Subcutaneous abdominal adipose tissue (tissue), 5 donors: Measurements from ENCODE around the gene NPAS4.
"Not testable (repeated sequence)": the region's sequence is repeated elsewhere in the genome, so short reads cannot be mapped to it uniquely, and the experiment has no call there.

Source experiments
- H3K27ac ChIP-seq: one replicate; pipeline ENCODE4 v1.7.0; 2013; ENCODE audit warnings: low read depth, mild to moderate bottlenecking, inconsistent platforms, low read length, moderate library complexity
- H3K27me3 ChIP-seq, 5 donors: one replicate each; pipeline ENCODE4 v1.7.0; 2013; ENCODE audit warnings: low read length in 5 of 5, inconsistent platforms in 1 of 5; ENCODE audit not compliant: control insufficient read depth in 5 of 5, insufficient read depth in 4 of 5
- H3K36me3 ChIP-seq, 5 donors: one replicate each; pipeline ENCODE4 v1.7.0; 2013; ENCODE audit warnings: low read length in 5 of 5; ENCODE audit not compliant: control insufficient read depth in 5 of 5, insufficient read depth in 5 of 5
- H3K4me1 ChIP-seq, 5 donors: one replicate each; pipeline ENCODE4 v1.7.0; 2013; ENCODE audit warnings: low read length in 5 of 5, mild to moderate bottlenecking in 3 of 5, moderate library complexity in 1 of 5; ENCODE audit not compliant: control insufficient read depth in 5 of 5, insufficient read depth in 5 of 5
- H3K4me3 ChIP-seq, 5 donors: one replicate each; pipeline ENCODE4 v1.7.0; 2013; ENCODE audit warnings: low read length in 5 of 5, low read depth in 1 of 5
- H3K9ac ChIP-seq, 5 donors: one replicate each; pipeline ENCODE4 v1.7.0; 2013; ENCODE audit warnings: low read length in 5 of 5, mild to moderate bottlenecking in 4 of 5, moderate library complexity in 3 of 5
- H3K9me3 ChIP-seq, 5 donors: one replicate each; pipeline ENCODE4 v1.7.0; 2013; ENCODE audit warnings: low read length in 5 of 5; ENCODE audit not compliant: control insufficient read depth in 5 of 5
- donor health status: healthy.
- donor health status: healthy.
- donor health status: healthy.
- donor health status: healthy.
- donor health status: healthy.

Gene NPAS4

GRCh38 chr11:66420671-66421476 is at the start of gene NPAS4:
Gene NPAS4 (plus strand): TSS chr11:66421035. CDS start chr11:66421180, 145 bp downstream.
- Histone ChIP-seq H3K27ac (no peak within 1 kb of the TSS), H3K27me3 (peaks cover 0 to 19% (median 9%) of the 10 kb centered on the region in 5 donors), H3K4me3 (no peak within 1 kb of the TSS), H3K4me1 (peaks cover 2 to 11% (median 6%) of the 10 kb centered on the region in 5 donors), H3K9me3 (no peaks in the 10 kb centered on the region), H3K36me3 (no peaks in the 10 kb centered on the region), H3K9ac (no peak within 1 kb of the TSS)

GRCh38 chr11:66371627-66372415 is 49.0 kb upstream of the NPAS4 start, which contains the start of gene SLC29A2:
Gene SLC29A2 (minus strand): TSS chr11:66371760. CDS start chr11:66371591, 169 bp downstream.
- Histone ChIP-seq H3K4me1 (peaks cover 4 to 40% (median 32%) of the 10 kb centered on the region in 5 donors), H3K9me3 (no peaks in the 10 kb centered on the region), H3K27ac (no peak within 1 kb of the TSS), H3K36me3 (no peaks in the 10 kb centered on the region), H3K9ac (peak within 1 kb of the TSS in 3 of 5 donors; percentile 53 to 66 (median 64)), H3K27me3 (peaks cover 0 to 2% (median 0%) of the 10 kb centered on the region in 5 donors), H3K4me3 (peak within 1 kb of the TSS; percentile 60 to 72 (median 67))

DNA sequence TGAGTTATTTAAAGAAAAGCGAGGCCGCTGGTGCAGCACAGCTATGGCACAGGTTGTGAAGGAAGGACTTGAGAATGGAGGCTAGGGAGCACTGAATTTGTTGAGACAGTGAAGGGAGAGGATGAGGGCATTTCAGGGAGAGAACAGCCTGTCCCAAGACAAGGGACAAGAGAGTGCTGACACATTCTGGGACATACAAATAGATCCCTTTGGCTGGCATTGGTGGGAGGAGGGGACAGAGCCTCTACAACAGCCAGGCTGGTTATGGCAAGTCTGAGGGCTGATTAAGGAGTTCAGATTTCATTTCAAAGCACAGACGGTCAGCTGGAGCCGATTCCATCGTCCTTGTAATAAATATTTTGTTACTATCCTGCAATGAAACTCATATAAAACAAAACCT is 47.6 kb upstream of the NPAS4 start:
- H3K27me3 ChIP-seq, result peaks cover 0 to 2% (median 0%) of the 10 kb centered on the region in 5 donors
- H3K4me3 ChIP-seq, result no peak overlapping the region
- no peak overlapping the region for H3K9ac ChIP-seq
- no peak overlapping the region for H3K27ac ChIP-seq
- H3K36me3 ChIP-seq, result no peaks in the 10 kb centered on the region
- no peaks in the 10 kb centered on the region for H3K9me3 ChIP-seq
- peaks cover 4 to 40% (median 32%) of the 10 kb centered on the region in 5 donors for H3K4me1 ChIP-seq

DNA sequence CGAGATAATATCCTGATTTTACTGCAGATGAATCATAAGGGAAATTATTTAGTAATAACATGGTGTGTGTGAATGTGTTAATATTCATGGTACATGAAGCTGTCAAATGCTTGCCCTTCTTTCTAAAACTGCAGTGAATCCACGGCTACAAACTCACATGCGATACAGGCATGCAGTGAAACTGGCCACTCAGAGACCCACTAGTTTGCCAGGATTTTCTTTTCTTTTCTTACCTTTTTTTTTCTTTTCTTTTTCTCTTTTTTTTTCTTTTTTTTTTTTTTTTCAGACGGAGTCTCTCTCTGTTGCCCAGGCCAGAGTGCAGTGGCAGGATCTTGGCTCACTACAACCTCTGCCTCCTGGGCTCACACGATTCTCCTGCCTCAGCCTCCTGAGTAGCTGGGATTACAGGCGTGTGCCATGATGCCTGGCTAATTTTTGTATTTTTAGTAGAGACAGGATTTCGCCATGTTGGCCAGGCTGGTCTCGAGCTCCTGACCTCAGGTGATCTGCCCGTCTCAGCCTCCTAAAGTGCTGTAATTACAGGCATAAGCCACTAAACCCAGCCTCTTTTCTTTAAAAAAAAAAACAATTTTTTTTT is 47.0 kb upstream of the NPAS4 start:
- H3K27ac ChIP-seq, H3K4me3 ChIP-seq, H3K9me3 ChIP-seq, H3K36me3 ChIP-seq, H3K9ac ChIP-seq, H3K27me3 ChIP-seq: not testable (repeated sequence)
- peaks cover 4 to 37% (median 32%) of the 10 kb centered on the region in 5 donors for H3K4me1 ChIP-seq

DNA sequence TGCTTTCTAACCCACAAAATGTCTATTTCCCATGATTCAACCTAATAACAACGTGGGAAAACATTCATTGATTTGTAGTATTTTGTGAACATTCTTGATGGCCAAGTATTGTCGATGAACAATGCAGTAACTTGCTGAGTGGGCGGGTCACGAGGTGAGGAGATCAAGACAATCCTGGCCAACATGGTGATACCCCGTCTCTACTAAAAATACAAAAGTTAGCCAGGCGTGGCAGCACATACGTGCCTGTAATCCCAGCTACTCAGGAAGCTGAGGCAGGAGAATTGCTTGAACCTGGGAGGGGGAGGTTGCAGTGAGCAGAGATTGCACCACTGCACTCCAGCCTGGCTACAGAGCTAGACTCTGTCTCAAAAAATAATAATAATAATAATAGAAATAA is 40.6 kb upstream of the NPAS4 start:
- not testable (repeated sequence) for H3K4me3 ChIP-seq, H3K36me3 ChIP-seq, H3K4me1 ChIP-seq, H3K27me3 ChIP-seq, H3K9ac ChIP-seq, H3K9me3 ChIP-seq, H3K27ac ChIP-seq

GRCh38 chr11:66384316-66384715 is 36.5 kb upstream of the NPAS4 start:
- not testable (repeated sequence) for H3K4me3 ChIP-seq, H3K36me3 ChIP-seq, H3K27ac ChIP-seq

GRCh38 chr11:66386171-66387069 is 34.4 kb upstream of the NPAS4 start:
- peak overlapping the region; percentile 31 for H3K27ac ChIP-seq

More at GRCh38 chr11:66384316-66384715, 36.5 kb upstream of the NPAS4 start:
- not testable (repeated sequence) for H3K4me1 ChIP-seq, H3K9me3 ChIP-seq, H3K27me3 ChIP-seq, H3K9ac ChIP-seq

GRCh38 chr11:66388780-66389386 is 32.0 kb upstream of the NPAS4 start:
- Histone ChIP-seq H3K36me3 (no peaks in the 10 kb centered on the region), H3K9me3 (no peaks in the 10 kb centered on the region), H3K9ac (no peak overlapping the region), H3K27me3 (peaks cover 0 to 2% (median 0%) of the 10 kb centered on the region in 5 donors), H3K4me3 (no peak overlapping the region), H3K4me1 (peaks cover 3 to 9% (median 6%) of the 10 kb centered on the region in 5 donors), H3K27ac (no peak overlapping the region)

More at GRCh38 chr11:66386171-66387069, 34.4 kb upstream of the NPAS4 start:
- Histone ChIP-seq H3K9me3 (no peaks in the 10 kb centered on the region), H3K9ac (peak overlapping the region; percentile 5 to 76 (median 60)), H3K36me3 (no peaks in the 10 kb centered on the region), H3K4me1 (peaks cover 3 to 9% (median 6%) of the 10 kb centered on the region in 5 donors), H3K4me3 (peak overlapping the region; percentile 32 to 74 (median 47)), H3K27me3 (no peaks in the 10 kb centered on the region)

DNA sequence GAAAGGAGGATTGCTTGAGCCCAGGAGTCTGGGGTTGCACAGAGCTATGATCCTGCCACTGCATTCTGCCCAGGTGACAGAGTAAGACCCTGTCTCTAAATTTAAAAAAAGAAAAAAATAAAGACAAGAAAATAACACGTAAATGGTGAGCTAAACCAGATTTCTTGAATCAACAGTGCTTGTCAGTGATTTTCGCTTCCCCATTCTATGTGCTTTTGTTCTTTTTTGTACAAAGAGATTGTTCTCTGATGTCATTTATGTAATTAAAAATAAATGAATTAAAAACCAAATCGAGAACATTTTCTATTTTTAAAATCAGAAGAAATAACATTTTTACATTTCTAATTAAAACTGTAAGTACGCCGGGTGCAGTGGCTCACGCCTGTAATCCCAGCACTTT is 29.5 kb upstream of the NPAS4 start:
- H3K9ac ChIP-seq, result no peak overlapping the region
- H3K36me3 ChIP-seq, result no peaks in the 10 kb centered on the region
- H3K4me1 ChIP-seq, result peaks cover 2 to 4% (median 2%) of the 10 kb centered on the region in 5 donors
- no peaks in the 10 kb centered on the region for H3K9me3 ChIP-seq
- peaks cover 0 to 2% (median 0%) of the 10 kb centered on the region in 5 donors for H3K27me3 ChIP-seq
- H3K27ac ChIP-seq, result no peak overlapping the region
- H3K4me3 ChIP-seq, result no peak overlapping the region
